CD4-positive, alpha-beta T cell (primary cell): Measurements from ENCODE around the gene STYXL2. TPM values are rescaled to one million over a fixed set of nuclear protein-coding genes. Genes with fewer than 3 reads are reported as not detected.

ENCODE experiments used
- ATAC-seq: fragments of 200-7000 bp; cut with Tn5 transposase; one replicate; pipeline ENCODE4 v1.10.0; 2022; ENCODE audit warnings: mild to moderate bottlenecking; ENCODE audit not compliant: poor library complexity
- CTCF ChIA-PET: fragments of 350-600 bp; sonication (Branson Sonifier 250); formaldehyde crosslinking; loops from one replicate; lab custom pipeline; 2021; ENCODE audit warnings: antibody characterized with exemption, inconsistent platforms; lab: Charles Lee
- POLR2A ChIA-PET: fragments of 350-600 bp; sonication (Branson Sonifier 250); formaldehyde crosslinking; loops from one replicate; lab custom pipeline; 2021; ENCODE audit warnings: antibody characterized with exemption, inconsistent platforms; lab: Charles Lee
- DNase-seq, 14 experiments: peaks; one replicate each; pipeline ENCODE4 v3.0.0-alpha.2; 2013 to 2020; ENCODE audit warnings: mixed read lengths in 2 of 14
- H3K27ac ChIP-seq, 2 donors: one replicate each; pipeline versions ENCODE4 v1.5.1 to v1.7.0; 2013; ENCODE audit warnings: low read length in 2 of 2, low read depth in 1 of 2, mild to moderate bottlenecking in 1 of 2
- H3K27me3 ChIP-seq, 2 experiments: 1 replicate in 1 of 2; 2 replicates in 1 of 2; pipeline versions ENCODE4 v1.6.1 to v1.7.0; 2013; ENCODE audit warnings: low read length in 2 of 2, control low read depth in 1 of 2, mild to moderate bottlenecking in 1 of 2, moderate library complexity in 1 of 2; ENCODE audit not compliant: insufficient read depth in 2 of 2, control insufficient read depth in 1 of 2
- H3K36me3 ChIP-seq: one replicate; pipeline ENCODE4 v1.6.1; 2013; ENCODE audit warnings: low read length, control low read depth; ENCODE audit not compliant: insufficient read depth
- H3K4me1 ChIP-seq: one replicate; pipeline ENCODE4 v1.6.1; 2013; ENCODE audit warnings: low read length, control low read depth; ENCODE audit not compliant: insufficient read depth
- H3K4me3 ChIP-seq: one replicate; pipeline ENCODE4 v1.5.1; 2013; ENCODE audit warnings: mild to moderate bottlenecking, low read length, moderate library complexity
- H3K9me3 ChIP-seq, 2 experiments: 1 replicate in 1 of 2; 2 replicates in 1 of 2; pipeline versions ENCODE4 v1.6.1 to v1.7.0; 2013; ENCODE audit warnings: low read length in 2 of 2, mild to moderate bottlenecking in 2 of 2, control low read depth in 1 of 2, moderate library complexity in 1 of 2; ENCODE audit not compliant: control insufficient read depth in 1 of 2, insufficient read depth in 1 of 2
- H3K27ac Mint-ChIP-seq: one replicate; pipeline ENCODE4 v1.8.0; 2020; ENCODE audit warnings: mixed read lengths
- H3K27me3 Mint-ChIP-seq: one replicate; pipeline ENCODE4 v1.8.0; 2021; ENCODE audit warnings: mixed read lengths
- H3K36me3 Mint-ChIP-seq: one replicate; pipeline ENCODE4 v1.8.0; 2021; ENCODE audit warnings: low read depth, mixed read lengths
- H3K4me1 Mint-ChIP-seq: one replicate; pipeline ENCODE4 v1.8.0; 2021; ENCODE audit warnings: low read depth, mixed read lengths
- H3K4me3 Mint-ChIP-seq: one replicate; pipeline ENCODE4 v1.8.0; 2020; ENCODE audit warnings: mild to moderate bottlenecking, mixed read lengths
- H3K9me3 Mint-ChIP-seq: one replicate; pipeline ENCODE4 v1.8.0; 2020; ENCODE audit warnings: mixed read lengths
- CTCF ChIP-seq: fragments of 200-600 bp; IDR thresholded peaks from one replicate; pipeline ENCODE4 v1.8.0; 2022; ENCODE audit warnings: antibody characterized with exemption, mild to moderate bottlenecking
- intact Hi-C, 2 experiments: fragments of 100-400 bp; cut with DNase I in 1 of 2; cut with micrococcal nuclease in 1 of 2; formaldehyde crosslinking; loops; one replicate each; pipeline versions ENCODE4 v1.15.1 to v1.9.0; 2023 to 2025; cut with DNase I, micrococcal nuclease
- total RNA-seq, 174 experiments: library from RNA in 2 of 174; stranded (reverse) in 2 of 174; gene quantifications; one replicate each; pipeline ENCODE4 v1.2.3 and lab custom pipeline; 2021 to 2026

Gene STYXL2
- total RNA-seq, 2 experiments from 2014 or later: not detected

GRCh38 chr1:167126317-167126716, 32.4 kb downstream of the STYXL2 start:
- POLR2A ChIA-PET: no interaction called here
- H3K4me3 ChIP-seq: no peak overlapping the region
- DNase-seq (no peak), ATAC-seq (no peak)
- TF ChIP-seq CTCF: no peak
- intact Hi-C loops: no loop called here
- no peak overlapping the region for H3K27ac Mint-ChIP-seq
- CTCF ChIA-PET: no interaction called here
- H3K27me3 ChIP-seq: peaks cover 2 to 3% of the 10 kb centered on the region in 2 experiments
- H3K36me3 ChIP-seq: no peaks in the 10 kb centered on the region
- peaks cover 12% of the 10 kb centered on the region for H3K27me3 Mint-ChIP-seq
- no peak overlapping the region for H3K27ac ChIP-seq
- H3K4me3 Mint-ChIP-seq: no peak overlapping the region
- peaks cover 6% of the 10 kb centered on the region for H3K4me1 ChIP-seq
- peaks cover 7% of the 10 kb centered on the region for H3K4me1 Mint-ChIP-seq
- no peaks in the 10 kb centered on the region for H3K36me3 Mint-ChIP-seq
- peaks cover 0 to 4% of the 10 kb centered on the region in 2 experiments for H3K9me3 ChIP-seq
- H3K9me3 Mint-ChIP-seq: no peaks in the 10 kb centered on the region

- no peak for TF ChIP-seq CTCF
- H3K27me3 ChIP-seq: peaks cover 2 to 3% of the 10 kb centered on the region in 2 experiments
- Mint-ChIP-seq H3K27ac (no peak overlapping the region), H3K9me3 (no peaks in the 10 kb centered on the region), H3K27me3 (peaks cover 12% of the 10 kb centered on the region), H3K4me1 (peaks cover 2% of the 10 kb centered on the region), H3K36me3 (no peaks in the 10 kb centered on the region), H3K4me3 (no peak overlapping the region)
- ChIA-PET CTCF (no interaction called here), POLR2A (no interaction called here)
- ATAC-seq (no peak), DNase-seq (no peak)
- peaks cover 0 to 4% of the 10 kb centered on the region in 2 experiments for H3K9me3 ChIP-seq
- peaks cover under 1% of the 10 kb centered on the region for H3K4me1 ChIP-seq
- no peaks in the 10 kb centered on the region for H3K36me3 ChIP-seq
- H3K27ac ChIP-seq: no peak overlapping the region
- H3K4me3 ChIP-seq: no peak overlapping the region
- intact Hi-C loops: no loop called here
Measured at GRCh38 chr1:167126811-167127210, 32.9 kb downstream of the STYXL2 start.

- H3K4me3 ChIP-seq: no peak overlapping the region
- Mint-ChIP-seq H3K27ac (no peak overlapping the region), H3K4me3 (no peak overlapping the region), H3K9me3 (no peaks in the 10 kb centered on the region), H3K4me1 (no peaks in the 10 kb centered on the region), H3K27me3 (peaks cover 12% of the 10 kb centered on the region), H3K36me3 (no peaks in the 10 kb centered on the region)
- H3K27ac ChIP-seq: no peak overlapping the region
- intact Hi-C loops: no loop called here
- no peaks in the 10 kb centered on the region for H3K36me3 ChIP-seq
- ATAC-seq (no peak), DNase-seq (no peak)
- TF ChIP-seq CTCF: no peak
- H3K27me3 ChIP-seq: peaks cover 2 to 3% of the 10 kb centered on the region in 2 experiments
- H3K9me3 ChIP-seq: peaks cover 0 to 4% of the 10 kb centered on the region in 2 experiments
- H3K4me1 ChIP-seq: no peaks in the 10 kb centered on the region
- CTCF ChIA-PET: interaction anchor here (1.3 kb wide), 1 partner anchor 217 kb away, joined by 4 read pairs; no protein-coding TSS in a partner anchor
- POLR2A ChIA-PET: no interaction called here
Measured at GRCh38 chr1:167127236-167127635, 33.4 kb downstream of the STYXL2 start.
